Activated CD4-positive, alpha-beta T cell treated with anti-CD3 and anti-CD28 coated beads, Interleukin-10, Interleukin-2, amounts not matched to agents 100 ng/mL and 50 ng/mL, durations not matched to agents 16 hours and 8 hours (primary cell): ENCODE results near the gene CECR2.

Source experiments
- DNase-seq: peaks from one replicate; pipeline ENCODE4 v3.0.0-alpha.2; 2020

CECR2 gene

DNA sequence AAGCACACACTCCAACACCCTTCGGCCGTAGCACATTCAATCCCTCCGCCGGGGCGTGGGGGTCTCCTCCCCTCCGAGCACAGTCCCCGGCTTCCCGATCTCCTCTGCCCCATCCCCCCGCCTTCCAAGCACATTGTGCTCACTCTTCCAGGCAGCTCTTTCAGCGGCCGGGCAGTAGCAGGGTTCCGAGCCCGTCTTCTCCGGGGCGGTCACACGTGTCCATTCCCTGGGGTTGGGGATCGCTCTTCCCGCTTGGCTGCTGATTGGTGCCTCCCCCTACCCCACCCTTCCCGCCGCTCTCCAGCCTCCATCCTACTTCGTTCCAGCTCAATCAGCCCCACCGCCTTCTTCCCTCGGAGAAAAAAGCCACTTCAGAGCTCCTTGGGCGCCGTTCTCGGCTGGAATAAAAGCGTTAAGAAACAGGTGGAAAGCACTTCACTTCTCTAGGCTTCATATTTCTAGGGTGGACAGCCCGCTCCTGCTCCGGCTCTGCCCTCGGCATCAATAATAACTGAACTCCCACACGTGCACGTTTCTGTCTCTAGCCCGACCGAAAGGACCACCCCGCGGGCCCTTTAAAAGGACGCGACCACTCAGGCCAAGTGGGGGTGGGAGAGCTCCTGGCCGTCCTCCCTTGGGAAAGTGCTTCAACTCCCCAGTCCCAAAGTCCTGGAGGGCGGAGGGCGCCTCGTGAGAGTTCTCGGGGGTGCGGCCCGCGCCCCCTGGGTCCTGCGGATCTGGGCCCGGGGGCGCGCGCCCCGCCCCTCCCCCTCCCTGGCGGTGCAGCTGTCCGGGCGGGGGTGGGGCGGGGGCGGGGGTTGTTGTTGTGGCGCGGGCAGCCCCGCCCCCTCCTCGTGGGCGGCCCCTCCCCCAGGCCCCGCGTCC, 464 bp upstream of the CECR2 start:
- DNase-seq = no peak

DNA sequence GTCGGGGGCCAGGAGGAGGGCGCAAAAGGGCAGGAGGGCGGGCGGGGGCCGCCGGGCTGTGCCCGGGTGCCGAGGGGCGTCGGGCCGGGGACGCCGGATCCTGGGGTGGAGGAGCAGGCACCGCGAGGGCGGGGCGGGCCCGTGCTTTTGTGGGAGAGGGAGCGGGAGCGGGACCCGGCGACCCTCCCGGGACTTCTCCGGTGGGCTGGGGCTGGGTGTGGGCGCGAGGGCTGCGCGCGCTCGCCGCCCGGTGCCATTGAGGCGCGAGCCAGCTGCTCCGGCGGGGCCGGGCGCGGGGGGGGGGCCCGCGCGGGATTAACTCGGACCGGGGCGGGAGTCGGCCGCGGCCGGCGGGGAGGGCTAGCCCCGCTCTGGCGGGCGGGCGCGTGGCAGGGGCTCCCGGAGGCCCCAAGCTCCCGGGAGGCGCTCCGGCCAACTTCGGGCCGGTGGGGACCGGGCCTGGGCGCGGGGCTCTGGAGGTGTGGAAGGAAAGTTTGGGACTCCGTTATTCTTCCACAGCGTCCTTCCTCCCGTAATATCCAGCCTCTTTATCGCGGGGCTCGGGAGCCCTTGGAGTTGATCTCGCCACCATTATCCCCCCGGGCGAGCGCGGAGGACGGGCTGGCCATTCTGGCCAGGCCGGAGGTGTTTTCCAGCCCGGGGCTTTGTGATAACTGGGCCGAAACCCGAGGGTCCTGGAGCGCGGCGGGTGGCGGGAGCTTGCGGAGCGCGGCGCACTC, 936 bp downstream of the CECR2 start:
- DNase-seq = no peak

DNA sequence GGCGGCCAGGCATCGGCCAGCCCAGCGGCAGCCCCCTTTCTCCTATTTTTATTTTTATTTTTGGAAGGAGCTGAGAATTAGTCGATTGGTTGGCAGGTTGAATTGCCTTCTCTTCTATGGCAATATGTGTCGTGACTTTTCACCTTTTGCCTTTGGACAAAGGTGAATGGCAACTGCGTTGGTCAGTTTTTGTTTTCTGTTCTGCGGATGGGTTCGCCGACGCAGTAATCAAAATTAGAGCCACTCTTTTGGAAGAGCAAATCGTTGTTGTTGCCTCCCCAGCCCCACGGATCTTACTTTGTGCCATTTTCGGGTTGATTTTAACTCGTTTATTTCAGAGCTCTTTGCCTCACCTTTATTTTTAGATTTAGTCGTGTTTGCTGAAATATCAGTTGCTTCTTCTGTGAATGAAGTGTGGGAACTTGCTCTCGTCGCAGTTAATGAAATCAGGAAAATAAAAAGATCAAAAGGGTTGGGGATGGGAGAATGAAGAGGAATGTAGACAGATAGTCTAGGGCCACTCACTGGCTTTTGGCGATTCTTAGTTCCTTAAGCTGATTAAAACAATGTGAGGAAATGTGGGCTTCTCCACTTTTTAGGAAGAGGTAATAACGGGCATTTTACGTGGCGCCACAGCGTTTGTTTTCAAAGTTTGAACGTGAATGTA, 1.6 kb downstream of the CECR2 start:
- DNase-seq = no peak

DNA sequence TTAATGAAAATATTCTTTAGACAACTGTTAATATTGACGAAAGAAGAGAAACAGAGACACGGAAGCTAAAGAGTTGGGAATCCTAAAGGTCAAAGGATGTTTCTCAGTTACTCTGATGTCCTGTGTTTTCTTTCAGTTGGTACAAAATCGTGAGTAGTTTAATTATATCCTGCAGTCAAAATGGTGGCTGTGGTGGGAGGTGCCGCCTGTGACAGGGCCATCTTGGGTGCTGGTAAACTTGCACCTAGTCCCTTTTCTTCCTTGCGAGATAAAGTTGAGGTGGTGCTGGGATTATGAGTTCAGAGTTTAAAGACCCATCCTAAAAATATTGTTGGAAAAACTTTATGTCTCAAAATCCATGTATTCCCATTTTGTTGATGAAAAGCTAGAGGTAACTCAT, 2.2 kb downstream of the CECR2 start:
- DNase-seq = no peak

DNA sequence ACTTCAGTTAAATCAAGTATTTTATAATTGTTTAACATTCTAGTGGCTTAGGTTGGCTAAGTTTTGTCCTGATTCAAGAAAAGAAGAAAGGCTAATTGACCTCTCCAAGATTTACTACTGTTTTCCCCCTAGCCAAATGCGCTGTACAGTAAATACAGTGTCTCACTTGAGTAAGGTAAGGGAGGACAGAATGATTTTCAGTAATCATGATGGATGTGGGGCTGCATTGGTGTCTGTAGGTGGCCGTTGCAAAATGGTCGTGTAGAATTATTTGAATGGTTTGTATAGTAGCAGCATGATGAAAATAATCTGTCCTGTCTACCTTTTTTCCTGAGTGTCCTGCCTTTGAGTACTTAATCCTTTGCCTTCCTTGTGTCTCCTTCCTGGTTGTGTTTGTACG, 4.6 kb downstream of the CECR2 start:
- no peak for DNase-seq

DNA sequence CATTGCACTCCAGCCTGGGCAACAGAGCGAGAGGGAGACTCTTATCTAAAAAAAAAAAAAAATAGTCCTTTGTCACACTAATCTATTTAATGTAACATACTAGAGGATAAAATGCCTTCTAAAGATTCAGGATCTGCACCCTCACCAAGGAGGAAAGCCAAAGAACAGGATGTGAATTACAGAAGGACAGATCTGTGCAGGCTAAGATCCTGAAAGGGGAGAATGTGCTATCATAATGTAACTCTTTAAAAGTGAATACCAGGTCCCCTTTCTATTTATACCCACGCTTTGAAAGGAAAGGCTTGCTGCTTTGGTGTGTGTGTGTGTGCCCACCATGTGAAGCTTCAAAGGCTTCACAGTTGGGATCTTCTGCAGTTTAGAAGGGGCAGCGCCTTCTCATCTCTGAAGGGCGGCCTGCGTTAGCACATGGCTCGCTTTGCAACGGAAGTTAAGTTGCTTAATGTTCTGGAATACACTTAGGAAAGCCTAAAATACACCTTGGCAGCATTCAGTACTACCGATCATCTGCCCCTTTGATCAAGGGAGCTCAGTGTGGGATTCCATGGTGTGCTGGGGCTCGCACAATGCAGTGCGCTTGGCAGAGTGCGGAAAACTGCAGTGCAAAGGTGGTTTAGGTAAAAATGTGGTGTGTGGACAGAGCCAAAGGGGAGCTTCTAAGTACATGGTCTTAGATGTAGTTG, 6.8 kb downstream of the CECR2 start:
- no peak for DNase-seq

DNA sequence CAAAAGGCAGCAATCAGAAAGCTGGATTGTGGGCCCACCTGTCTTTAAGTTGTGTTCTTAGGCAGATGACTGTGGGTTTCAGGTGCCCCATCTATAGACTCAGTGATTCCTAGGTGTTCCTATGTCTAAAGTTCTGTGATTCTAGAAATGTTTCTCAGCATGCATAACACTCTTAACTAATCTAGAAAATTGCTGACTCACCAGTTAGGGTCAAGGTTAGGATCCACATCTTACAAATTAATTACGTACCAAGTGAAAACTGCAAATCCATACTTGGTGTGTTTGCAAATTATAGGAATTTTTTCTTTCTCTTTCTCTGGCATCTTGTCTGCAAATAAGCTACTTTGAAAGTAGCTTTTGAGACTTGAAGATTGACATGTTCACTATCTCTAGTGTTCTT, 7.7 kb downstream of the CECR2 start:
- DNase-seq = no peak

DNA sequence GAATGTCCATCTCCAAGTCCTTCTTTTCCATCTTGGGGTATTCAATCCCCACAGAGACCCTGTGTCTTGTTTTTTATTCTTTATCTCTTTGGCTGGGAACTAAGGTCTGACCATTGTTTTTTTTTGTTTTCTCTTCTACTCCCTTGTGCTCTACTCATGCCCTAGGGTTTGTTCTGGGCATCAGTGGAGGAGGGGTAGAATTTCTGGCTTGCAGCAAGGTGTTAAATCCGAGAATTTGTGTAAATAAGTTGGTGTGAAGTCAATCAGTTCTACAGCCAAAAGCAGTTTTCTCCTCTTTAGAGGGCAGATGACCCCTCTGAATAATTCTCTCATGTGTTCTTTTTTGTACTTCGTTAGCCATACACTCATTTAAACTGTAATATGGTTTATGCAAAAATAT, 10.7 kb downstream of the CECR2 start:
- DNase-seq = no peak

DNA sequence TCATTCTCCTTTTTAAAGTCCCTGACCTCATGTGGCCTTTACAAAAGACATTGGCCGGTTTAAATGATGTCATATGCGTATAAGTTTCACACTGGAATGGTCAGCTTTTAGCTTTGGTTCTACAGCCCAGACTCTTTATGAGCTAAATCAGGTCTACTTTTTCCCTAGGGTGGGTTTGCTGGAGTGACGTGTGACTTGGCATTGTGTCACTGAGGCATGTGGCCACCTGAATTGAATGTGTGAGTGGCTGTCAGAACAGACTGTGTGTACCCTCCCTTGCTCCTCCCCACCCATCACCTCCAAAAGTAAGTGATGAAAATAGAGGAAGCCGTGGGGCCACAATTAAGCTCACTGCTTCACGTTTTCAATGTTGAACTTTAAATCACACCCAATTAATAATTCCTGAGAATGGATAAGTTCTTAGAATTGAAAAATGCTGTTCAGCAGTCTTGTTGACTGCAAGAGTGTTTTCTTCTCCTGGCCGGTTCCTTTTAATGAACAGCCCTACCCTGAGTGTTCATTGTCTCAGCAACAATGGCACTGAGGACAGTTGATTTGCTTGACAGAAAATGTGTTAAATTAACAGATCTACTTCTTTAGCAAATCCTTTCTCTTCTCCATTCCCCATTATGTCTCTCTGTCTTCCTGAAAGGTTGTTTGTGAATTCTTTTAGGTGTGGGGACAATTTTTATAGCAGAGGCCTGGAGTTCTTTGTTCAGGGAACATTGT, 11.3 kb downstream of the CECR2 start:
- DNase-seq = no peak

DNA sequence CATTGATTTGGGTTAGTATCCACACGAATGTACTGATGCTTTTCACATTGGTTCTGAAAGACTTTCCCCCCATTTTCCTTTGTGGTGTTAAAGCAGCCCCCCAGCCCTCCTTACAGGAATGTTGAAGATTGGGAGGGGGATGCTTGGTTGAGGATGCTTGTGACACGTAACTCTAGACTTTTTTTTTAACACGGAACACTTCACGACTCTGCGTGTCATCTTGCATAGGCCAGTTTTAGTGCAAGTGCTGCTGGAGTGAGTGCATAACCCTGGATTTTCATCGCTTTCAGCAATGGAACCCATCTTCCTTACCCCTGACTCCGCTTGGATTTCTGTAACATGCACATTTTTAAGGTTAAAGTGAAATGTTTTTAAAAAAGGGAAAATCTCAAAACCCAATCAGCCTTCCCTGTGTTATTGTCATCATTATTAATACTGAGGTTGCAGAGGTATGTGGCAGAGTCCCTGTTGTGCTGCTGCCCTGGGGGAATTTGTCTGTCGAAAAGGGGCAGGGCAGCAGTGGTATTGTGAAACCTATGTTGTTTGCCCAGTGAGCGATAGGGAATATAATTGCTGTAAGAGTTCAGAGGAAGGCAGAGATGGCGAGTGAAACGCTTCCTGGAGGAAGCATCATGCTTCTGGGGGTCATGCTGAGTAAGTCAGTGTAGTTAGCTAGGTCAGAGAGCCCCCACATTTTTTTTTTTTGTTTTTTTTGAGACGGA, 12.1 kb downstream of the CECR2 start:
- no peak for DNase-seq

DNA sequence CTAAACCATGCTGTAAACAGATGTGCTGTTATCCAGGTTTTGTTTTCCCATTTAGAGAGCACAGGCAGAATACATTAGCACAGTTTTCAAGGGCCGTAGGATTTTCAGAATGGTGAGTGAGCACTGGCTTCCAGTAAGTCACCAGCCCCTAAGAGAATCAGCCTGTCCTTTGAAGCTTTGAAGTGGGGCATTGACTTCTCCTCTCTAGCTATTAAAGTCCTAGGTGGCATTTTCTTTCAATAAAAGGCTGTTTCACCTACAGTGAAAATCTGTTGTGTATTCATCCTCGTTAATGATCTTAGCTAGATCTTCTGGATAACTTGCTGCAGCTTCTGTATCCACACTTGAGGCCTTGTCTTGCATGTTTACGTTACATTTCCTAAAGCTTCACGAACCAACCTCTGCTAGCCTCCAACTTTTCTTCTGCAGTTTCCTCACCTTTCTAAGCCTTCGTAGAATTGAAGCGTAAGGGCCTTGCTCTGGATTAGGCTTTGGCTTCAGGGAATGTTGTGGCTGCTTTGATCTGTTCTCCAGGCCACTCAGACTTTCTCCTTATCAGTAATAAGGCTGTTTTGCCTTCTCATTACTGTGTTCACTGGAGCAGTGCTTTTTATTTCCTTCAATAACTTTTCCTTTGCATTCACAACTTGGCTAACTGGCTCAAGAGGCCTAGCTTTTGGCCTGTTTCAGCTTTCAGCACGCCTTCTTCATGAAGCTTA, 15.5 kb downstream of the CECR2 start:
- DNase-seq = no peak

DNA sequence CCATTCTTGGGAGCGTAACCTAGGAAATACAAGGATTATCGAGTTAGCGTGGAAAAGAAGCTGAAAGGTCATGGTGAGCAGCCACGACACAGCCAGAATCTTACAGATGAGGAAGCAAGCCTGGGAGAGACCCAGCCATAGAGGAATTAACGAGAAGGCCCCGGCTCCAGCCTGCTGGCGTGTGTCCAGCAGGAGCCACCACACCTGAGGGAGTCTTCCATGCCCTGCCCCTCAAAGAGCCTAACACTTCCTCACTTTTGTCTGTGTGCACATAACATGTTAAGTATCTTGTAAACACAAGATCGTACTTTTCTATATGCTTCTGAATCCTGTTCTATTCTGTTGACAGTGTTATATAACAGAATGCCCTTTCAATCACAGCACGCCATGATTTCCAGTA, 18.1 kb downstream of the CECR2 start:
- no peak for DNase-seq

DNA sequence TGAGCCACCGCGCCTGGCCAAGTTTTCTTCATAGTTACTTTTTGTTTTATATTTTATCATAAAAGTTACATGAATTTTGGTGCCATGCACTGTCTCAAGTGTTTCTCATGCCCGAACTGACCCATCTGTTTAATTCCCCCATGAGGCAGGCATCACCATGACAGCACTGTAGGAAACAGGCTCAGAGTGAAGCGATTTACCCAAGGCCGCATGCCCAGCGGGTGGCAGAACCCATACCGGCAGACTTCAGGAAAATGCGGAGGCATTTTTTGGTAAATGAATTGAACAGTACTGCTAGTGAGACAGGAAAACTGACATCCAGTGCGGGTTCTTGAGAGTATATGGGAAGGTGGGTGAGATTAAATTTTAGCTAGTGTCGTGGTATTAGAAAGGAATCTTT, 19.0 kb downstream of the CECR2 start:
- no peak for DNase-seq

DNA sequence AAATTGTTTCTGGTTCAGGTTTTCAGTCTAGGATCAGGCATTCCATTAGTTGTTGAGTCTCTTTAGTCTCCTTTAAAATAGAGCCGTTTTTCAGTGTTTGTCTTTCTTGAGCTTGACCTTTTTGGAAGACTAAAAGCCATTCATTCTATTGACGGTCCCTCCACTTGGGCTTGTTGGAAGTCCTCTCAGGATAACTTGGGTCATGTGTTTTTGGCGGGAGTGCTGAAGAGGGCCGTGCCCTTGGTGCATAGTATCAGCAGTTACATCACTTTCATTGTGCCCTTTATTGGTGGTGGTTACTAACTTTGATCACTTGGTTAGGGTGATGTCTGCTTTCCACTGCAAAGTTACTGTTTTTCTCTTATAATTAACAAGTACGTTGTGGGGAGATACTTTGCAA, 20.8 kb downstream of the CECR2 start:
- DNase-seq = no peak

DNA sequence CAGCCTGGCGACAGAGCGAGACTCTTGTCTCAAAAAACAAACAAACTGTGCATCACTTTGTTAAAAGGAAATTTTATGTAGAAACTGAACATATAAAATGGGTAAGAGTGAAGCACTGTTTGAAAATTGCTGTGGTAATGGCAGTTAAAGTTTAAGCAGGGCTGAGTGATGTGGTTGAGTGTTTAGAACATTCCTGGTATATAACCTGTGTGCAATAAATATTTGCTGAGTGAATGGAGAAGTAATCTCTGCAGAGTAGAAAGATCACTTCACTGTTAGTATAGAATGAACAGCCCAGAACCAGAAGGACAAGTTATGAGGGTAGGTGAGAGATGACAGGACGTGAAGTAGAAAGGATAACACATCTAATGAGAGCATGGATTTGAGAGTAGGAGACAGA, 27.3 kb downstream of the CECR2 start:
- DNase-seq = no peak

DNA sequence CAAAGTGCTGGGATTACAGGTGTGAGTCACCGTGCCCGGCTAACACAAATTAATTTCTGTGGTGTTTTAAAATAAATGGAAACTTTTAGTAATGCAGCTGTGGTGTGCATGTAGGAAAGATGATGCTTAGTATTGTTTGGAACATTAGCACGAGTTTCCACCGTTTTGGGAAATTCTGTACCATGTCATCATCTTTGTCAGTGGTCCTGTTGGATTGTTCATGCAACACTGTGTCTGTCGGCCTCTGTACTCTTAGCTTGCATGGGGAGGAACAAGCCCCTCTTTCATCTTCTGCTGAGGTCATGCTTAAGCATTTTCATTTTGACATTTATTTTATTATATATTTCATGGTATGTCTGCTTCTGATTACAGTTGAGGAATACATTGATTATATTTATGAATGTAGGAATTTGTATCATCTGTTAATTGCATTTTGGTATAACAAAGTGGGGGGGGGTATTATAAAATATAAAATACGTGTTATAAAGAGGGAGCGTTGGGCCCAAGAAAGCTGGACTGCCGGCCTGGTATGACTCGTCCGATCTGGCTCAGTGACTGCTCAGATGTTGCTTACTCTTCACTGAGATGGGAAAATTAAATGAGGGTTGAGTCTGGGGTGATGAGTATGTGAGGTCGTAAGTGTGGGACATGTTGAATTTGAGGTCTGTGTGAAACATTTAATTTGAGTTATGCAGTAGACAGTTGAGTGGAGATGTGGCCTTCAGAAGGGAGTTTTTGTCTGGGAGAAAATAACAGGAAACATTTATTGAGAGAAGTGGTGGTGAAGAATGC, 28.7 kb downstream of the CECR2 start:
- DNase-seq = no peak

DNA sequence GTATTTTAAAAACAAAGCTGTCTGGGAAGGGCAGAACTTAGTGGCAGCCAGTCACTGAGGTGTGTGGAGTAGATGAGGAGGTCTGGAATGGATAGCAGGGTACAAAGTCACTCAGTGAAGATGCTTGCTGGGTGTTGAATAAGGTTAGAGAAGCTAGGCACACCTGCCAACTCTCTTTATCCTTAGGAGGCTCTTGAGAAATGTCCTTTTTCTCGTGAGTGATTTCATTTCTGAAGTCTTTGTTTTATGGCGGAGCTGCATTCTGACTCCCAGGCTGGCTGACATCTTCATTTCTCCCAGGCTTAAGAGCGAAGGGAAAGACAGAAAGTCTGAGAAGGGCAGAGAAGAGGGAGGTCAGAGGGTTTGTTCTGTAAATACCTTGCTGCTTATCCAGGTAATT, 31.0 kb downstream of the CECR2 start:
- no peak for DNase-seq

DNA sequence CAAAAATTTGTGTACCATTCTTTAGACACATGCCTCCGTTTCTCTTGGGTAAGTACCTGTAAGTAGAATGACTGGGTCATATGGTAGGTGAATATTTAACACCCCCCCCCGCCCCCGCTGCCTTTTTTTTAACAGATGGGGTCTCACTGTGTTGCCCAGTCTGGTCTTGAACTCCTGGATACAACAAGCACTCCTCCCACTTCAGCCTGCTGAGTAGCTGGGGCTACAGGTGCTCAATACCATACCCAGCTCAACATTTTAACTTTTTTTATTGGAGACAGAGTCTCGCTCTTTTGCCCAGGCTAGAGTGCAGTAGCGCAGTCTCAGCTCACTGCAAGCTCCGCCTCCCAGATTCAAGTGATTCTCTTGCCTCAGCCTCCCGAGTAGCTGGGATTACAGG, 32.5 kb downstream of the CECR2 start:
- DNase-seq = no peak

DNA sequence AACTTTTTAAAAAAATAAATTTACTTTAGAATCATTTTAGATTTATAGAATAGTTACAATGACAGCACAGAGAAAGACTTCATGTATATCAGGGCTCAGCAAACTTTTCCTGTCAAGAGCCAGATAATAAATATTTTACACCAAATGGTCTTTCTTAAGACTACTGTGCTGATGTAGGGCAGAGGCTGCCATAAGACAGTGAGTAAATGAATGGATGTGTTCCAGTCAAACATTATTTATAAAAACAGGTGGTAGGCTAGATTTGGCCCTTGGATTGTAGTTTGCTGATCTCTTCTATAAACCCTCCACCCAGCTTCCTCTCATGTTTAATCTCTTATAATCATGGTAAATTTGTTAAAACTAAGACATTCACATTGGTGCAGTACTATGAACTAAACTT, 33.0 kb downstream of the CECR2 start:
- DNase-seq = no peak

DNA sequence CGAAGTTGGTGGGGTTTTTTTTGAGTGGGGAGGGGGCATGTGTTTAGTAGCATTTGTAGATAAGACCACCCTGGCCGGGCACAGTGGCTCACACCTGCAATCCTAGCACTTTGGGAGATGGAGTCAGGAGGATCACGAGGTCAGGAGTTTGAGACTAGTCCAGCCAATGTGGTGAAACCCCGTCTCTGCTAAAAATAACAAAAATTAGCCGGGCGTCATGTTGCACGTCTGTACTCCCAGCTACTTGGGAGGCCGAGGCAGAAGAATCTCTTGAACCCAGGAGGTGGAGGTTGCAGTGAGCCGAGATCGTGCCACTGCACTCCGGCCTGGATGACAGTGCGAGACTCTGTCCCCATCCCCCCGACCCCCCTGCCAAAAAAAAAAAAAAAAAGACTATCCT, 34.6 kb downstream of the CECR2 start:
- DNase-seq = no peak
